Endothelial cell of umbilical vein (primary cell): ENCODE results near the gene AUTS2. TPM values are rescaled to one million over a fixed set of nuclear protein-coding genes. Genes with fewer than 3 reads are reported as not detected.

ENCODE experiments used
- BruUV-seq: library from RNA; stranded (reverse); fragments of 400-500 nt; replicated peaks from 2 replicates; lab custom pipeline; 2021; lab: Mats Ljungman, UMichigan
- CTCF ChIA-PET: fragments of 300-600, 350-600 bp; sonication (Branson Sonifier 250); formaldehyde crosslinking; loops from one replicate; lab custom pipeline; 2021; ENCODE audit warnings: antibody characterized with exemption, inconsistent platforms; lab: Charles Lee
- POLR2A ChIA-PET: fragments of 300-600, 350-600 bp; sonication (Branson Sonifier 250); formaldehyde crosslinking; loops from one replicate; lab custom pipeline; 2021; ENCODE audit warnings: antibody characterized with exemption, inconsistent platforms; lab: Charles Lee
- DNase-seq: peaks from one replicate; pipeline ENCODE4 v3.0.0-alpha.2; 2011; ENCODE audit warnings: low read depth, low spot score
- FAIRE-seq: peaks from 2 replicates; lab custom pipeline; 2011; peaks lifted over from hg19 to GRCh38; lab: Jason Lieb, UNC
- H2AFZ ChIP-seq: 2 replicates; pipeline ENCODE4 v1.6.0; 2012; ENCODE audit warnings: low read depth, low read length, control low read depth, inconsistent platforms
- H3K27ac ChIP-seq: 2 replicates; pipeline ENCODE4 v1.5.1; 2011; ENCODE audit warnings: low read depth, mild to moderate bottlenecking, control low read depth, low read length, moderate library complexity; ENCODE audit not compliant: insufficient read depth
- H3K27me3 ChIP-seq, 2 experiments: 2 replicates each; pipeline versions ENCODE4 v1.6.0 to v1.6.1; 2011; ENCODE audit warnings: low read length in 2 of 2, mixed read lengths in 1 of 2; ENCODE audit not compliant: control insufficient read depth in 2 of 2, insufficient read depth in 2 of 2
- H3K36me3 ChIP-seq, 2 experiments: 2 replicates in 1 of 2; 3 replicates in 1 of 2; pipeline ENCODE4 v1.5.1; 2011; ENCODE audit warnings: low read length in 2 of 2, mild to moderate bottlenecking in 1 of 2, moderate library complexity in 1 of 2; ENCODE audit not compliant: control insufficient read depth in 2 of 2, insufficient read depth in 2 of 2; ENCODE audit errors: extremely low read depth in 1 of 2
- H3K4me1 ChIP-seq: 3 replicates; pipeline ENCODE4 v1.5.1; 2011; ENCODE audit warnings: mild to moderate bottlenecking, low read length; ENCODE audit not compliant: control insufficient read depth, insufficient read depth; ENCODE audit errors: extremely low read depth
- H3K4me2 ChIP-seq: 2 replicates; pipeline ENCODE4 v1.6.1; 2011; ENCODE audit warnings: low read length, control low read depth, mixed read lengths; ENCODE audit not compliant: insufficient read depth
- H3K4me3 ChIP-seq, 3 experiments: fragments of 200-600 bp in 1 of 3; sonication (generic), shearing (Covaris generic) in 1 of 3; replicated peaks in 1 of 3; 2 replicates each; pipeline ENCODE4 v1.5.1; 2011 to 2016; ENCODE audit warnings: control low read depth in 3 of 3, low read length in 3 of 3, mild to moderate bottlenecking in 2 of 3, inconsistent platforms in 1 of 3, low read depth in 1 of 3, moderate library complexity in 1 of 3; ENCODE audit not compliant: insufficient read depth in 1 of 3
- H3K79me2 ChIP-seq: 2 replicates; pipeline ENCODE4 v1.6.0; 2012; ENCODE audit warnings: low read length, inconsistent platforms; ENCODE audit not compliant: control insufficient read depth, insufficient read depth
- H3K9ac ChIP-seq: replicated peaks from 2 replicates; pipeline ENCODE3; 2011; ENCODE audit warnings: low read length, control low read depth; ENCODE audit not compliant: insufficient read depth; ENCODE audit errors: extremely low read depth
- H3K9me1 ChIP-seq: replicated peaks from 3 replicates; pipeline ENCODE4 v1.6.0; 2011; ENCODE audit warnings: mild to moderate bottlenecking, low read length; ENCODE audit not compliant: control insufficient read depth, insufficient read depth; ENCODE audit errors: extremely low read depth
- H3K9me3 ChIP-seq: replicated peaks from 2 replicates; pipeline ENCODE4 v1.5.1; 2012; ENCODE audit warnings: low read length, inconsistent platforms; ENCODE audit not compliant: control insufficient read depth, insufficient read depth
- H4K20me1 ChIP-seq: replicated peaks from 2 replicates; pipeline ENCODE3; 2011; ENCODE audit warnings: mild to moderate bottlenecking, low read length; ENCODE audit not compliant: control insufficient read depth, insufficient read depth; ENCODE audit errors: extremely low read depth
- EZH2 ChIP-seq: IDR thresholded peaks from 2 replicates; pipeline ENCODE4 v1.6.1; 2012; ENCODE audit warnings: borderline replicate concordance, low read depth, mild to moderate bottlenecking, moderate library complexity, low read length, inconsistent platforms; ENCODE audit not compliant: severe bottlenecking
- FOS ChIP-seq: IDR thresholded peaks from 2 replicates; pipeline ENCODE4 v1.6.1; 2011; ENCODE audit warnings: mild to moderate bottlenecking, low read length, moderate library complexity, borderline replicate concordance; ENCODE audit not compliant: insufficient read depth
- GATA2 ChIP-seq: IDR thresholded peaks from 2 replicates; pipeline ENCODE4 v1.7.0; 2011; ENCODE audit warnings: low read depth, mild to moderate bottlenecking, moderate library complexity, mixed read lengths, low read length; ENCODE audit not compliant: insufficient read length, insufficient read depth
- JUN ChIP-seq: IDR thresholded peaks from 2 replicates; pipeline ENCODE4 v1.6.1; 2011; ENCODE audit warnings: borderline replicate concordance, low read depth; ENCODE audit not compliant: insufficient read length, insufficient read depth
- MYC ChIP-seq: IDR thresholded peaks from one replicate; pipeline ENCODE4 v1.6.1; 2011; ENCODE audit warnings: mild to moderate bottlenecking, low read depth, low read length
- POLR2A ChIP-seq: IDR thresholded peaks from 2 replicates; pipeline ENCODE4 v1.6.1; 2012; ENCODE audit warnings: low read depth, mild to moderate bottlenecking, control low read depth, low read length
- POLR2AphosphoS5 ChIP-seq: IDR thresholded peaks from 2 replicates; pipeline ENCODE4 v1.6.1; 2012; ENCODE audit warnings: low read depth, mild to moderate bottlenecking, control low read depth, low read length, moderate library complexity; ENCODE audit not compliant: insufficient read depth
- dilution Hi-C: fragments of 300-500 bp; cut with MboI; formaldehyde crosslinking; loops from one replicate; pipeline ENCODE4 v1.15.0; 2019; ENCODE audit warnings: low sequenced_read_pairs; ENCODE audit not compliant: extremely low pct_ligation_motif_present
- intact Hi-C: fragments of 100-400 bp; cut with micrococcal nuclease; formaldehyde crosslinking; loops from one replicate; pipeline ENCODE4 v1.10.0; 2022
- polyA plus RNA-seq, 4 experiments: library from polyadenylated mRNA; depleted of rRNA in 3 of 4; stranded (reverse) in 3 of 4; unstranded in 1 of 4; fragments of >200 nt; gene quantifications; 2 replicates each; pipeline versions ENCODE4 v1.2.1 to v1.2.3, GENCODE V29; 2011 to 2012; ENCODE audit warnings: missing spikeins in 1 of 4
- total RNA-seq: library from RNA; stranded (reverse); gene quantifications from 2 replicates; pipeline ENCODE4 v1.2.3, GENCODE V29; 2021
- TF ChIP-seq, protein P1 (sequence below): IDR thresholded peaks from 2 replicates; pipeline ENCODE4 v1.6.1; 2011; ENCODE audit not compliant: insufficient read depth, insufficient read length
- TF ChIP-seq, protein P2 (sequence below), 2 donors: IDR thresholded peaks; 1 replicate in 1 of 2; 2 replicates in 1 of 2; pipeline ENCODE4 v1.5.1; 2011; ENCODE audit warnings: low read length in 2 of 2, mild to moderate bottlenecking in 2 of 2, moderate library complexity in 2 of 2, control low read depth in 1 of 2, inconsistent platforms in 1 of 2, low read depth in 1 of 2; ENCODE audit not compliant: insufficient read depth in 1 of 2; ENCODE audit errors: extremely low read depth in 1 of 2

AUTS2 gene
- total and polyA plus RNA-seq, 2 donors (not counting 3 experiments of a cell fraction or from before 2014, with no cell fraction given) = 0.59 to 8.0 TPM

- POLR2A ChIA-PET = no interaction called here
- no peak for TF ChIP-seq FOS
- TF ChIP-seq, protein P1, sequence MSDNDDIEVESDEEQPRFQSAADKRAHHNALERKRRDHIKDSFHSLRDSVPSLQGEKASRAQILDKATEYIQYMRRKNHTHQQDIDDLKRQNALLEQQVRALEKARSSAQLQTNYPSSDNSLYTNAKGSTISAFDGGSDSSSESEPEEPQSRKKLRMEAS = no peak
- no peak for TF ChIP-seq JUN
- TF ChIP-seq, protein P2, sequence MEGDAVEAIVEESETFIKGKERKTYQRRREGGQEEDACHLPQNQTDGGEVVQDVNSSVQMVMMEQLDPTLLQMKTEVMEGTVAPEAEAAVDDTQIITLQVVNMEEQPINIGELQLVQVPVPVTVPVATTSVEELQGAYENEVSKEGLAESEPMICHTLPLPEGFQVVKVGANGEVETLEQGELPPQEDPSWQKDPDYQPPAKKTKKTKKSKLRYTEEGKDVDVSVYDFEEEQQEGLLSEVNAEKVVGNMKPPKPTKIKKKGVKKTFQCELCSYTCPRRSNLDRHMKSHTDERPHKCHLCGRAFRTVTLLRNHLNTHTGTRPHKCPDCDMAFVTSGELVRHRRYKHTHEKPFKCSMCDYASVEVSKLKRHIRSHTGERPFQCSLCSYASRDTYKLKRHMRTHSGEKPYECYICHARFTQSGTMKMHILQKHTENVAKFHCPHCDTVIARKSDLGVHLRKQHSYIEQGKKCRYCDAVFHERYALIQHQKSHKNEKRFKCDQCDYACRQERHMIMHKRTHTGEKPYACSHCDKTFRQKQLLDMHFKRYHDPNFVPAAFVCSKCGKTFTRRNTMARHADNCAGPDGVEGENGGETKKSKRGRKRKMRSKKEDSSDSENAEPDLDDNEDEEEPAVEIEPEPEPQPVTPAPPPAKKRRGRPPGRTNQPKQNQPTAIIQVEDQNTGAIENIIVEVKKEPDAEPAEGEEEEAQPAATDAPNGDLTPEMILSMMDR (IDR thresholded peaks at IDR 0.05; ENCODE audit: extremely low read depth in 1 of 2, insufficient read depth in 1 of 2, low read depth in 1 of 2, low read length in 2 of 2) = no peak
- no peak for TF ChIP-seq GATA2
- TF ChIP-seq POLR2AphosphoS5 = no peak
- no peak for TF ChIP-seq MYC
- no peak for TF ChIP-seq EZH2
- no peak for TF ChIP-seq POLR2A
- no peak for DNase-seq
- Histone ChIP-seq H3K9ac (no peak overlapping the region), H3K9me1 (no peaks in the 10 kb centered on the region), H3K9me3 (no peaks in the 10 kb centered on the region), H3K79me2 (no peaks in the 10 kb centered on the region), H3K4me3 (no peak overlapping the region), H2AFZ (no peak overlapping the region), H3K36me3 (no peaks in the 10 kb centered on the region), H3K4me1 (no peaks in the 10 kb centered on the region), H4K20me1 (no peaks in the 10 kb centered on the region), H3K27me3 (no peaks in the 10 kb centered on the region), H3K4me2 (no peak overlapping the region), H3K27ac (no peak overlapping the region)
- intact Hi-C loops (no loop called here), dilution Hi-C loops (no loop called here)
- CTCF ChIA-PET = no interaction called here
- BruUV-seq = no TSS peak
- FAIRE-seq = no peak
These were observed 397.8 kb downstream of the AUTS2 start for GRCh38 chr7:69996121-69996520.
